HK-2 (cell line): Measurements from ENCODE around the gene GPR152.

Experiments used
- DNase-seq: peaks from one replicate; pipeline ENCODE4 v3.0.0-alpha.2; 2018; ENCODE audit not compliant: unreplicated experiment

The GPR152 gene

GRCh38 chr11:67452141-67452952 is at the start of gene GPR152:
Gene GPR152 (minus strand): TSS chr11:67452729. CDS start chr11:67452724, 5 bp downstream.
- DNase-seq: no peak

- no peak for DNase-seq
Observed at GRCh38 chr11:67501854-67502253, 49.3 kb upstream of the GPR152 start.

- no peak for DNase-seq
Observed at GRCh38 chr11:67500831-67501715, 48.5 kb upstream of the GPR152 start.

- DNase-seq: no peak
Observed at GRCh38 chr11:67500484-67500821, 47.9 kb upstream of the GPR152 start.

- no peak for DNase-seq
Observed at GRCh38 chr11:67499808-67500483, 47.4 kb upstream of the GPR152 start.

GRCh38 chr11:67498544-67498972 is 46.0 kb upstream of the GPR152 start:
- DNase-seq: no peak

GRCh38 chr11:67497656-67498291 is 45.2 kb upstream of the GPR152 start:
- DNase-seq: no peak

GRCh38 chr11:67496113-67496512 is 43.6 kb upstream of the GPR152 start:
- no peak for DNase-seq

GRCh38 chr11:67495234-67496005 is 42.9 kb upstream of the GPR152 start:
- DNase-seq: no peak

- no peak for DNase-seq
Observed at GRCh38 chr11:67494371-67495233, 42.1 kb upstream of the GPR152 start.

GRCh38 chr11:67493548-67494370 is 41.2 kb upstream of the GPR152 start:
- DNase-seq: no peak

GRCh38 chr11:67492801-67493547 is 40.4 kb upstream of the GPR152 start:
- DNase-seq: no peak

GRCh38 chr11:67492069-67492727 is 39.7 kb upstream of the GPR152 start:
- DNase-seq: no peak

GRCh38 chr11:67491276-67492068 is 38.9 kb upstream of the GPR152 start:
- DNase-seq: no peak

GRCh38 chr11:67490727-67491065 is 38.2 kb upstream of the GPR152 start:
- no peak for DNase-seq

GRCh38 chr11:67489885-67490726 is 37.6 kb upstream of the GPR152 start:
- no peak for DNase-seq
